Heart left ventricle (tissue), 16 donors: Measurements from ENCODE around the gene SMG7. TPM values are rescaled to one million over a fixed set of nuclear protein-coding genes. Genes with fewer than 3 reads are reported as not detected.

Experiments
- ATAC-seq, 4 donors: fragments of 200-7000 bp; cut with Tn5 transposase; one replicate each; pipeline ENCODE4 v1.9.1; 2020 to 2022; ENCODE audit warnings: moderate library complexity in 4 of 4, mild to moderate bottlenecking in 3 of 4, moderate number of reproducible peaks in 1 of 4
- DNase-seq, 5 donors: peaks; one replicate each; pipeline ENCODE4 v3.0.0-alpha.2; 2020
- H3K27ac ChIP-seq, 12 donors: fragments of 200-600 bp; sonication (generic) in 4 of 12; one replicate each; pipeline versions ENCODE4 v1.5.0 to v1.8.0; 2016 to 2022; ENCODE audit warnings: mild to moderate bottlenecking in 2 of 12
- H3K27me3 ChIP-seq, 9 donors: fragments of 200-600 bp; sonication (generic) in 2 of 9; one replicate each; pipeline versions ENCODE4 v1.5.1 to v1.8.0; 2016 to 2022; ENCODE audit warnings: mild to moderate bottlenecking in 3 of 9
- H3K36me3 ChIP-seq, 9 donors: fragments of 200-600 bp; sonication (generic) in 2 of 9; one replicate each; pipeline versions ENCODE4 v1.5.0 to v1.8.0; 2018 to 2022; ENCODE audit warnings: mild to moderate bottlenecking in 2 of 9
- H3K4me1 ChIP-seq, 12 donors: fragments of 200-600 bp; sonication (generic) in 4 of 12; one replicate each; pipeline versions ENCODE4 v1.5.0 to v1.8.0; 2016 to 2022; ENCODE audit warnings: mild to moderate bottlenecking in 3 of 12
- H3K4me3 ChIP-seq, 12 donors: fragments of 200-600 bp; sonication (generic) in 4 of 12; one replicate each; pipeline versions ENCODE4 v1.5.0 to v1.8.0; 2017 to 2022; ENCODE audit warnings: mild to moderate bottlenecking in 9 of 12, moderate library complexity in 4 of 12
- H3K9me3 ChIP-seq, 12 donors: fragments of 200-600 bp; sonication (generic) in 4 of 12; one replicate each; pipeline versions ENCODE4 v1.5.0 to v1.8.0; 2016 to 2022; ENCODE audit warnings: mild to moderate bottlenecking in 1 of 12
- CTCF ChIP-seq, 12 donors: fragments of 200-600 bp; sonication (generic) in 4 of 12; IDR thresholded peaks; one replicate each; pipeline versions ENCODE4 v1.5.0 to v1.8.0; 2018 to 2022; ENCODE audit warnings: antibody characterized with exemption in 12 of 12, mild to moderate bottlenecking in 5 of 12
- POLR2A ChIP-seq, 2 donors: fragments of 450-650 bp; IDR thresholded peaks; one replicate each; pipeline ENCODE4 v1.6.1; 2017; ENCODE audit warnings: antibody characterized with exemption in 2 of 2, mild to moderate bottlenecking in 2 of 2, moderate library complexity in 2 of 2
- WGBS, 4 donors: extraction: QIAGEN DNeasy Blood & Tissue Kit in 2 of 4; methylation state at CpG; one replicate each; pipeline versions ENCODE4 v1.1.5 to v1.1.7; 2013 to 2018; 5-methylcytosine and 5-hydroxymethylcytosine counted together
- intact Hi-C, 10 donors: fragments of 100-400 bp; cut with DNase I; formaldehyde crosslinking; loops; one replicate each; pipeline versions ENCODE4 v1.11.1 to v1.14.2; 2022
- polyA plus RNA-seq, 2 donors: library from polyadenylated mRNA; stranded (reverse); fragments of 200-250 nt; gene quantifications; one replicate each; pipeline ENCODE4 v1.2.3, GENCODE V29; 2013
- total RNA-seq, 9 donors: library from RNA; depleted of rRNA in 2 of 9; stranded (reverse); fragments of >200 nt in 2 of 9; fragmentation: NEBNext Ultra II Directional in 3 of 9; extraction: Animal tissue kit (Norgen Biotek cat#: 25700) in 3 of 9; gene quantifications; one replicate each; pipeline versions ENCODE4 v1.1.0 to v1.2.4, GENCODE V29; 2016 to 2023
- donor health status: ischemic (EF 13 %, LVEDD 7.1; RV severe dilation, severe dysfunction).
- donor health status: healthy with polysubstance abuse.
- donor health status: DM: no; HTN: yes; CAD: no.
- donor health status: DM: no; HTN: no; CAD: no.
- donor health status: ischemic (EF 25% LVEDD 6.9; RV normal size, moderate dysfunction).
- donor health status: ischemic (EF 25% LVEDD 5.7; RV mildly dilated, moderate dysfunction).
- donor health status: healthy.
- donor health status: DM: yes; HTN: yes; CAD: no.
- donor health status: ischemic (EF 35%, LVEDD 5.7; RV mildly dilated, moderate dysfunction).
- donor health status: nonischemic (EF 11% LVEDD 7.7; RV severe dilation, severe dysfunction).
- donor health status: DM: yes; HTN: yes; CAD: no.
- donor health status: PGD.
- donor health status: ischemic (EF 29% LVEDD 5.4; RV normal size, mild dysfunction).
- donor health status: nonischemic (EF 23%, LVEDD 6.1; RV moderate dilation, normal function).

SMG7 gene
- total and polyA plus RNA-seq, 11 donors: 15.3 to 55.0 (median 38.3) TPM

GRCh38 chr1:183477986-183478781, 5.9 kb downstream of the SMG7 start:
- Histone ChIP-seq H3K36me3 (no peaks in the 10 kb centered on the region), H3K4me3 (no peak overlapping the region), H3K9me3 (no peaks in the 10 kb centered on the region), H3K4me1 (peaks cover 9 to 95% (median 76%) of the 10 kb centered on the region in 12 donors), H3K27me3 (no peaks in the 10 kb centered on the region), H3K27ac (peak overlapping the region in 1 of 12 donors; percentile 0)
- intact Hi-C loops: loop anchor here in 2 of 10 donors (10.0 kb wide), 2 partner anchors 193 to 577 kb away; partner anchors contain the start of gene TSEN15 (in 1 of the 2)
- TF ChIP-seq POLR2A (IDR thresholded peaks at IDR 0.05): no peak
- no peak for ATAC-seq
- 74 to 83% (median 80%) methylated on average over 3 of the region's 3 CpGs for WGBS, 4 donors
- no peak for DNase-seq

GRCh38 chr1:183480971-183481441, 8.7 kb downstream of the SMG7 start:
- TF ChIP-seq POLR2A (IDR thresholded peaks at IDR 0.05) (no peak), CTCF (IDR thresholded peaks at IDR 0.05) (no peak)

GRCh38 chr1:183483224-183483623, 10.9 kb downstream of the SMG7 start:
- H3K4me1 ChIP-seq: peaks cover 4 to 81% (median 45%) of the 10 kb centered on the region in 12 donors
- WGBS, 4 donors: 87 to 97% (median 93%) methylated on average over 1 of the region's 1 CpG

More at GRCh38 chr1:183480971-183481441, 8.7 kb downstream of the SMG7 start:
- H3K4me3 ChIP-seq: no peak overlapping the region
- peaks cover 8 to 86% (median 59%) of the 10 kb centered on the region in 12 donors for H3K4me1 ChIP-seq
- ATAC-seq (peak in 2 of 4 donors; percentile 22 to 41), DNase-seq (no peak)
- 62 to 71% (median 64%) methylated on average over 1 of the region's 1 CpG for WGBS, 4 donors
- no peaks in the 10 kb centered on the region for H3K9me3 ChIP-seq
- intact Hi-C loops: no loop called here
- H3K27ac ChIP-seq: peak overlapping the region in 2 of 12 donors; percentile 7 to 61
- H3K36me3 ChIP-seq: no peaks in the 10 kb centered on the region
- no peaks in the 10 kb centered on the region for H3K27me3 ChIP-seq

GRCh38 chr1:183484254-183484653, 12.0 kb downstream of the SMG7 start:
- no peak for ATAC-seq
- H3K27me3 ChIP-seq: no peaks in the 10 kb centered on the region
- H3K36me3 ChIP-seq: no peaks in the 10 kb centered on the region
- intact Hi-C loops: no loop called here
- TF ChIP-seq POLR2A (IDR thresholded peaks at IDR 0.05) (no peak), CTCF (IDR thresholded peaks at IDR 0.05) (peak in 2 of 12 donors; percentile 13 to 22)
- 67 to 83% (median 79%) methylated on average over 1 of the region's 1 CpG for WGBS, 4 donors
- no peak for DNase-seq
- H3K27ac ChIP-seq: no peak overlapping the region
- H3K4me3 ChIP-seq: no peak overlapping the region
- H3K9me3 ChIP-seq: no peaks in the 10 kb centered on the region
- peaks cover 4 to 71% (median 35%) of the 10 kb centered on the region in 12 donors for H3K4me1 ChIP-seq

More at GRCh38 chr1:183483224-183483623, 10.9 kb downstream of the SMG7 start:
- DNase-seq (no peak), ATAC-seq (no peak)
- no peaks in the 10 kb centered on the region for H3K36me3 ChIP-seq
- H3K27me3 ChIP-seq: no peaks in the 10 kb centered on the region
- TF ChIP-seq CTCF (IDR thresholded peaks at IDR 0.05): no peak
- TF ChIP-seq POLR2A (IDR thresholded peaks at IDR 0.05): no peak
- intact Hi-C loops: no loop called here
- no peaks in the 10 kb centered on the region for H3K9me3 ChIP-seq
- no peak overlapping the region for H3K4me3 ChIP-seq
- H3K27ac ChIP-seq: no peak overlapping the region
